Measurements from ENCODE around the gene NFKB2. TPM values are rescaled to one million over a fixed set of nuclear protein-coding genes. Genes with fewer than 3 reads are reported as not detected.
A peak's percentile ranks its signal among the peaks of the same experiment; 100 is the strongest.

NFKB2 gene
- total RNA-seq, 4 donors from 2014 or later, result 19.3 to 49.2 (median 31.8) TPM

DNA sequence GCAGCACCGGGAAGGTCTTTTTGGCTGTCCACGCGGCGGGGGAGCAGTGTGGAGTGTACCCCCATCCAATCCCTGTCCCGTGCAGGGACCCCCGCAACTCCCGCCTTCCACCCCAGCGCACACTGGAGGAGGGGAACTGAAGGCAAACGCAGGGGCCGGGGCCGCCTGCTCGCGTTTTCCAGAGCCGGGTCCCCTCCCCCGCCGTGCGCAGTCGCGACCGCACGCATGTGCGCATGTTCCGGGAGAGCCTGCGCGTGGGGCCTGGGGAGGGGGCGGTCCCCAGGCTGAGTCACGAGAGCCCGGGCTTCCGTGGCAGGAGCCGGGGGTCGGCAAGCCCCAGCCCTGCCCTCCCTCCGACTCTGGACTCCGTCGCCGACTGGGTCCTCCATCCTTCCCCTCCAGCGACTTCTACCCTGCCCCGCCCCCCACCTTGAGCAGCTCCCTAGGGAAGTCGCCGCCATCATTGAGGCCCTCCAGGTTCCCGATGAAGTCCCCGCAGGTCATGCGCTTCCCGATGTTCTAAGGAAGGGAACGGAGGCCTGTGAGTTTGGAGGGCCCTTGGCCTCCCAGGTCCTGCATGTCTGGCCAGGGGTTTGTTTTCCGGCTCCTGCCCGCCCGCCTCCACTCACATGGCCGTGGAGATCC, 15.0 kb downstream of the NFKB2 start:
- DNase-seq (ENCODE audit: low spot score in 2 of 2), result no peak
- no peaks in the 10 kb centered on the region for H3K36me3 ChIP-seq
- H3K27me3 ChIP-seq, result peaks cover 0 to 87% of the 10 kb centered on the region in 2 donors
- H3K27ac ChIP-seq, result no peak overlapping the region
- peak overlapping the region in 1 of 4 donors; percentile 27 for H3K4me3 ChIP-seq
- 1 to 2% methylated on average over 17 to 45 of the region's 48 CpGs for WGBS, 2 donors
- H3K9me3 ChIP-seq, result no peaks in the 10 kb centered on the region
- peaks cover 0 to 25% (median 12%) of the 10 kb centered on the region in 4 donors for H3K4me1 ChIP-seq
- no peak for TF ChIP-seq EP300 (IDR thresholded peaks at IDR 0.05)
- TF ChIP-seq POLR2A (IDR thresholded peaks at IDR 0.05), result no peak
- TF ChIP-seq, protein P1, sequence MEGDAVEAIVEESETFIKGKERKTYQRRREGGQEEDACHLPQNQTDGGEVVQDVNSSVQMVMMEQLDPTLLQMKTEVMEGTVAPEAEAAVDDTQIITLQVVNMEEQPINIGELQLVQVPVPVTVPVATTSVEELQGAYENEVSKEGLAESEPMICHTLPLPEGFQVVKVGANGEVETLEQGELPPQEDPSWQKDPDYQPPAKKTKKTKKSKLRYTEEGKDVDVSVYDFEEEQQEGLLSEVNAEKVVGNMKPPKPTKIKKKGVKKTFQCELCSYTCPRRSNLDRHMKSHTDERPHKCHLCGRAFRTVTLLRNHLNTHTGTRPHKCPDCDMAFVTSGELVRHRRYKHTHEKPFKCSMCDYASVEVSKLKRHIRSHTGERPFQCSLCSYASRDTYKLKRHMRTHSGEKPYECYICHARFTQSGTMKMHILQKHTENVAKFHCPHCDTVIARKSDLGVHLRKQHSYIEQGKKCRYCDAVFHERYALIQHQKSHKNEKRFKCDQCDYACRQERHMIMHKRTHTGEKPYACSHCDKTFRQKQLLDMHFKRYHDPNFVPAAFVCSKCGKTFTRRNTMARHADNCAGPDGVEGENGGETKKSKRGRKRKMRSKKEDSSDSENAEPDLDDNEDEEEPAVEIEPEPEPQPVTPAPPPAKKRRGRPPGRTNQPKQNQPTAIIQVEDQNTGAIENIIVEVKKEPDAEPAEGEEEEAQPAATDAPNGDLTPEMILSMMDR (IDR thresholded peaks at IDR 0.05), result no peak

GRCh38 chr10:102411341-102412255, 16.1 kb downstream of the NFKB2 start:
- Histone ChIP-seq H3K27me3 (peaks cover 0 to 97% of the 10 kb centered on the region in 2 donors), H3K9me3 (no peaks in the 10 kb centered on the region), H3K4me1 (peaks cover 0 to 25% (median 12%) of the 10 kb centered on the region in 4 donors), H3K4me3 (no peak overlapping the region), H3K36me3 (no peaks in the 10 kb centered on the region), H3K27ac (no peak overlapping the region)
- WGBS, 2 donors, result 80 to 85% methylated on average over 14 of the region's 14 CpGs
- no peak for DNase-seq (ENCODE audit: low spot score in 2 of 2)
- TF ChIP-seq, protein P1 (IDR thresholded peaks at IDR 0.05), result no peak
- TF ChIP-seq EP300 (IDR thresholded peaks at IDR 0.05) (no peak), POLR2A (IDR thresholded peaks at IDR 0.05) (no peak)

GRCh38 chr10:102412293-102412692, 16.8 kb downstream of the NFKB2 start:
- Histone ChIP-seq H3K4me1 (peaks cover 0 to 25% (median 12%) of the 10 kb centered on the region in 4 donors), H3K27ac (no peak overlapping the region), H3K4me3 (no peak overlapping the region), H3K36me3 (no peaks in the 10 kb centered on the region), H3K27me3 (peaks cover 0 to 97% of the 10 kb centered on the region in 2 donors), H3K9me3 (no peaks in the 10 kb centered on the region)
- 89% methylated on average over 6 to 10 of the region's 10 CpGs for WGBS, 2 donors
- TF ChIP-seq POLR2A (IDR thresholded peaks at IDR 0.05) (no peak), EP300 (IDR thresholded peaks at IDR 0.05) (no peak)
- TF ChIP-seq, protein P1 (IDR thresholded peaks at IDR 0.05), result no peak
- DNase-seq (ENCODE audit: low spot score in 2 of 2), result no peak

- 13 to 17% methylated on average over 5 of the region's 5 CpGs for WGBS, 2 donors
These were observed 17.7 kb downstream of the NFKB2 start for GRCh38 chr10:102413053-102413705.

More at GRCh38 chr10:102413053-102413705, 17.7 kb downstream of the NFKB2 start:
- no peak for DNase-seq (ENCODE audit: low spot score in 2 of 2)
- no peak overlapping the region for H3K27ac ChIP-seq
- no peaks in the 10 kb centered on the region for H3K9me3 ChIP-seq
- no peak overlapping the region for H3K4me3 ChIP-seq
- no peak for TF ChIP-seq POLR2A (IDR thresholded peaks at IDR 0.05)
- no peak for TF ChIP-seq EP300 (IDR thresholded peaks at IDR 0.05)
- TF ChIP-seq, protein P1 (IDR thresholded peaks at IDR 0.05), result no peak
- H3K27me3 ChIP-seq, result peaks cover 0 to 97% of the 10 kb centered on the region in 2 donors
- no peaks in the 10 kb centered on the region for H3K36me3 ChIP-seq
- peaks cover 0 to 24% (median 12%) of the 10 kb centered on the region in 4 donors for H3K4me1 ChIP-seq
